ENCODE data around the gene SFSWAP.

GRCh38 chr12:131690320-131690719 lies 20.6 kb upstream of the SFSWAP start:
- TF ChIP-seq CTCF (IDR thresholded peaks at IDR 0.05; ENCODE audit: poor library complexity) (no peak), EZH2 (IDR thresholded peaks at IDR 0.05; ENCODE audit: borderline replicate concordance) (no peak)

Measured in hepatocyte (in vitro differentiated cells).